HFF-Myc (cell line): ENCODE results near the gene PRKAG2.

Experiments used
- DNase-seq: peaks from one replicate; pipeline ENCODE4 v3.0.0-alpha.2; 2011; ENCODE audit warnings: low read depth; ENCODE audit errors: extremely low read depth
- H3K4me3 ChIP-seq: replicated peaks from 2 replicates; pipeline ENCODE4 v1.5.1; 2011; ENCODE audit warnings: low read depth, mild to moderate bottlenecking, control low read depth, low read length
- CTCF ChIP-seq: IDR thresholded peaks from 2 replicates; pipeline ENCODE4 v1.5.1; 2012; ENCODE audit warnings: mild to moderate bottlenecking, low read depth, low read length, control low read depth; ENCODE audit errors: missing control alignments

Gene PRKAG2

GRCh38 chr7:151833691-151834090 lies 43.2 kb downstream of the PRKAG2 start:
- TF ChIP-seq CTCF: no peak
- no peak overlapping the region for H3K4me3 ChIP-seq
- DNase-seq: no peak

GRCh38 chr7:151833213-151833651 lies 43.7 kb downstream of the PRKAG2 start:
- no peak overlapping the region for H3K4me3 ChIP-seq
- no peak for DNase-seq
- TF ChIP-seq CTCF: no peak

GRCh38 chr7:151832656-151833055 lies 44.3 kb downstream of the PRKAG2 start:
- H3K4me3 ChIP-seq: no peak overlapping the region
- DNase-seq: no peak
- no peak for TF ChIP-seq CTCF

GRCh38 chr7:151832138-151832537 lies 44.8 kb downstream of the PRKAG2 start:
- no peak for TF ChIP-seq CTCF
- no peak for DNase-seq
- H3K4me3 ChIP-seq: no peak overlapping the region

- no peak for DNase-seq
- TF ChIP-seq CTCF: no peak
- no peak overlapping the region for H3K4me3 ChIP-seq
Observed at GRCh38 chr7:151831606-151832005, 45.3 kb downstream of the PRKAG2 start.

GRCh38 chr7:151830121-151830830 lies 46.6 kb downstream of the PRKAG2 start:
- no peak for DNase-seq
- TF ChIP-seq CTCF: no peak
- no peak overlapping the region for H3K4me3 ChIP-seq

GRCh38 chr7:151829707-151830106 lies 47.2 kb downstream of the PRKAG2 start:
- no peak for DNase-seq
- no peak for TF ChIP-seq CTCF
- H3K4me3 ChIP-seq: no peak overlapping the region
